Measurements from ENCODE around the gene PIGV. TPM values are rescaled to one million over a fixed set of nuclear protein-coding genes. Genes with fewer than 3 reads are reported as not detected.
"Not testable (repeated sequence)": the region's sequence is repeated elsewhere in the genome, so short reads cannot be mapped to it uniquely, and the experiment has no call there.

PIGV gene
- total RNA-seq, 1 experiment from 2014 or later = 14.7 TPM

DNA sequence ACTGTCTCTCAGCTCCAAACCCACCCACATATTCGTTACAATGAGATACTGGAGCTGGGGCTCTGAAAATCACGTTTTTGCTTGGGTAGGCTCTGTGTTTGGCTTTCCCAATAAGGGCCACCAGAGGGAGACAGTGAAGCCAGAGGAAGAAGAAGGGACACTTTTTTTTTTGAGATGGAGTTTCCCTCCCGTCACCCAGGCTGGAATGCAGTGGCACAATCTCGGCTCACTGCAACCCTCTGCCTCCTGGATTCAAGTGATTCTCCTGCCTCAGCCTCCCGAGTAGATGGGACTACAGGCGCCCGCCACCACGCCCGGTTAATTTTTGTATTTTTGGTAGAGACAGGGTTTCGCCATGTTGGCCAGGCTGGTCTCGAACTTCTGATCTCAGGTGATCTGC is 22.4 kb downstream of the PIGV start:
- H3K4me3 Mint-ChIP-seq (ENCODE audit: unreplicated experiment); H3K27ac Mint-ChIP-seq (ENCODE audit: low read depth, unreplicated experiment); BruUV-seq (replicated peaks); H3K9me3 Mint-ChIP-seq (ENCODE audit: unreplicated experiment); H3K27me3 Mint-ChIP-seq (ENCODE audit: insufficient read depth, unreplicated experiment); H3K36me3 Mint-ChIP-seq (ENCODE audit: insufficient read depth, unreplicated experiment); intact Hi-C loops (cut with micrococcal nuclease); H3K4me1 Mint-ChIP-seq (ENCODE audit: insufficient read depth, unreplicated experiment): not testable (repeated sequence)
- DNase-seq (ENCODE audit: unreplicated experiment) = peak; percentile 82
- peak; percentile 78 for TF ChIP-seq CTCF (IDR thresholded peaks at IDR 0.05; ENCODE audit: unreplicated experiment)
- ChIA-PET CTCF (interaction anchor here (0.5 to 3.3 kb wide), 25 partner anchors 9 to 1345 kb away, joined by 3 to 24 read pairs (median 5); partner anchors contain the start of gene SFN), POLR2A (interaction anchor here (0.7 to 1.4 kb wide), 4 partner anchors 16 to 205 kb away, joined by 3 to 9 read pairs (median 3); no protein-coding TSS in a partner anchor)

DNA sequence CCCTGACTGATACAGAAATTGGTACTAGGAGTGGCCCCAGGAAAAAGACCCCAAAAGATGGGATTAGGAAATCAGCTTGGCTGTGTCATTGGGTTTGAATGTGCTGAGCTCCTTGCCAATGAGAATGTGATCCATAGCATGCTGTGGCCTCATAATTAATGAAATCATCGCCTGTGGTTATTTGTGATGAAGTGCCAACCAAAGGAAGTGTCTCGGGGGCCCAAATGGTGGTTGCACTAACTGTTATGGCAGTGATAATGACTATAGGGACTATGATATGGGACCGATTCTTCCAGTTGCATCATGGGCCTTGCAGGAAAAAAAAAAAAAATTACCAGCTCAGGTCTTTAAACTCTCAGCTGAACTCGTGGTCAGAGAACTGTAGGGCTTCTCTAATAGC is 23.3 kb downstream of the PIGV start:
- intact Hi-C loops (cut with micrococcal nuclease) = no loop called here
- no peak overlapping the region for H3K4me3 Mint-ChIP-seq (ENCODE audit: unreplicated experiment)
- ChIA-PET POLR2A (interaction anchor here (0.6 to 1.5 kb wide), 10 partner anchors 15 to 962 kb away, joined by 3 to 9 read pairs (median 4); partner anchors contain the start of genes GPATCH3, GPN2 and SFN), CTCF (interaction anchor here (0.6 to 3.3 kb wide), 20 partner anchors 10 to 228 kb away, joined by 3 to 24 read pairs (median 5); no protein-coding TSS in a partner anchor)
- H3K27ac Mint-ChIP-seq (ENCODE audit: low read depth, unreplicated experiment) = peak overlapping the region; percentile 39
- H3K27me3 Mint-ChIP-seq (ENCODE audit: insufficient read depth, unreplicated experiment) = no peaks in the 10 kb centered on the region
- TF ChIP-seq CTCF (IDR thresholded peaks at IDR 0.05; ENCODE audit: unreplicated experiment) = no peak
- no TSS peak for BruUV-seq (replicated peaks)
- DNase-seq (ENCODE audit: unreplicated experiment) = no peak
- no peaks in the 10 kb centered on the region for H3K9me3 Mint-ChIP-seq (ENCODE audit: unreplicated experiment)
- H3K36me3 Mint-ChIP-seq (ENCODE audit: insufficient read depth, unreplicated experiment) = no peaks in the 10 kb centered on the region
- peaks cover 6% of the 10 kb centered on the region for H3K4me1 Mint-ChIP-seq (ENCODE audit: insufficient read depth, unreplicated experiment)

DNA sequence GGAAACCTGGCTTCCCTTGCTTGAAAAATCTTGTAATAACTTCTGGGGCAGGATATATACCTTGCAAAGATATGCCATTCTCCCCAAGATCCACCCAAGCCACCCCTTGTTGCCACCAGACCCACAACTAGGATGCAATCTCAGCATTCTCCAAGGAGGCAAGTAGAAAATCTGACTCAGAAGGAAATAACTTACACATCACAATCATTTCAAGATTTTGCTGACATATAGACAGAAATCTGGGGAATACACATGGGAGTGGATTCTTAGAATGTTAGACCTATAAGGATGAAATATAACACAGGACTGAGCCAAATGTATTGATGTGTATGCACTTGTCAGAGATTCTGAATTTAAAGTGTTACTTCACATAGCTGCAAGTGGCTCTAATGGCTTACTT is 24.0 kb downstream of the PIGV start:
- peaks cover 6% of the 10 kb centered on the region for H3K4me1 Mint-ChIP-seq (ENCODE audit: insufficient read depth, unreplicated experiment)
- ChIA-PET POLR2A (interaction anchor here (0.6 to 1.7 kb wide), 14 partner anchors 9 to 962 kb away, joined by 3 to 9 read pairs (median 4); partner anchors contain the start of genes GPATCH3, GPN2, SFN and ZDHHC18), CTCF (interaction anchor here (0.6 to 3.3 kb wide), 21 partner anchors 10 to 236 kb away, joined by 3 to 24 read pairs (median 4); no protein-coding TSS in a partner anchor)
- no peaks in the 10 kb centered on the region for H3K27me3 Mint-ChIP-seq (ENCODE audit: insufficient read depth, unreplicated experiment)
- H3K4me3 Mint-ChIP-seq (ENCODE audit: unreplicated experiment) = no peak overlapping the region
- TF ChIP-seq CTCF (IDR thresholded peaks at IDR 0.05; ENCODE audit: unreplicated experiment) = no peak
- H3K27ac Mint-ChIP-seq (ENCODE audit: low read depth, unreplicated experiment) = no peak overlapping the region
- intact Hi-C loops (cut with micrococcal nuclease) = no loop called here
- no peaks in the 10 kb centered on the region for H3K36me3 Mint-ChIP-seq (ENCODE audit: insufficient read depth, unreplicated experiment)
- BruUV-seq (replicated peaks) = no TSS peak
- no peaks in the 10 kb centered on the region for H3K9me3 Mint-ChIP-seq (ENCODE audit: unreplicated experiment)
- DNase-seq (ENCODE audit: unreplicated experiment) = no peak

GRCh38 chr1:26814377-26814776 is 26.6 kb downstream of the PIGV start:
- no TSS peak for BruUV-seq (replicated peaks)
- H3K27me3 Mint-ChIP-seq (ENCODE audit: insufficient read depth, unreplicated experiment) = no peaks in the 10 kb centered on the region
- H3K4me1 Mint-ChIP-seq (ENCODE audit: insufficient read depth, unreplicated experiment) = peaks cover 6% of the 10 kb centered on the region
- H3K27ac Mint-ChIP-seq (ENCODE audit: low read depth, unreplicated experiment) = no peak overlapping the region
- CTCF ChIA-PET = interaction anchor here (1.0 kb wide), 1 partner anchor 212 kb away, joined by 3 read pairs; no protein-coding TSS in a partner anchor
- intact Hi-C loops (cut with micrococcal nuclease) = no loop called here
- no peak for DNase-seq (ENCODE audit: unreplicated experiment)
- POLR2A ChIA-PET = no interaction called here
- no peak for TF ChIP-seq CTCF (IDR thresholded peaks at IDR 0.05; ENCODE audit: unreplicated experiment)
- no peak overlapping the region for H3K4me3 Mint-ChIP-seq (ENCODE audit: unreplicated experiment)
- H3K36me3 Mint-ChIP-seq (ENCODE audit: insufficient read depth, unreplicated experiment) = no peaks in the 10 kb centered on the region
- no peaks in the 10 kb centered on the region for H3K9me3 Mint-ChIP-seq (ENCODE audit: unreplicated experiment)

Measured in MCF 10A (cell line).